Measurements from ENCODE around the gene KCNIP1.

DNA sequence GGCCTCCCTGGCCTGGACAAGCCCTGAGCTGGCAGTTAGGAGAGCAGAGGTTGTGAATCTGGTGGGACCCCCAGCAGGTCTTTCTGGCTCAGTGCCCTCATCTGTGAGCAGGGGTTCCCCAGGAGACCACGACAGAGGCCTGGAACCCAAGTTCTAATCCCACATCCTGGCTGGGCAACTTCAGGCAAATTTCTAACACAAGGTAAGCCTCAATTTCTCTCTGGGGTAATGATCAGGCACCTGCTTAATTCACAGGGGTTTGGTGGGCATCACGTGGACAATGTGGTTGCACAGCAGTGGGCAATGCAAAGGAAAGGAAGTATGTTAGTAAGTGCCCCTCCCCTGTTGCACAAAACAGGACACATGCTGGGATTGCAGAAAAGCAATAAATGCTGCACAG, 1.9 kb upstream of the KCNIP1 start:
- TF ChIP-seq, protein P1, sequence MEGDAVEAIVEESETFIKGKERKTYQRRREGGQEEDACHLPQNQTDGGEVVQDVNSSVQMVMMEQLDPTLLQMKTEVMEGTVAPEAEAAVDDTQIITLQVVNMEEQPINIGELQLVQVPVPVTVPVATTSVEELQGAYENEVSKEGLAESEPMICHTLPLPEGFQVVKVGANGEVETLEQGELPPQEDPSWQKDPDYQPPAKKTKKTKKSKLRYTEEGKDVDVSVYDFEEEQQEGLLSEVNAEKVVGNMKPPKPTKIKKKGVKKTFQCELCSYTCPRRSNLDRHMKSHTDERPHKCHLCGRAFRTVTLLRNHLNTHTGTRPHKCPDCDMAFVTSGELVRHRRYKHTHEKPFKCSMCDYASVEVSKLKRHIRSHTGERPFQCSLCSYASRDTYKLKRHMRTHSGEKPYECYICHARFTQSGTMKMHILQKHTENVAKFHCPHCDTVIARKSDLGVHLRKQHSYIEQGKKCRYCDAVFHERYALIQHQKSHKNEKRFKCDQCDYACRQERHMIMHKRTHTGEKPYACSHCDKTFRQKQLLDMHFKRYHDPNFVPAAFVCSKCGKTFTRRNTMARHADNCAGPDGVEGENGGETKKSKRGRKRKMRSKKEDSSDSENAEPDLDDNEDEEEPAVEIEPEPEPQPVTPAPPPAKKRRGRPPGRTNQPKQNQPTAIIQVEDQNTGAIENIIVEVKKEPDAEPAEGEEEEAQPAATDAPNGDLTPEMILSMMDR (conservative IDR thresholded peaks at IDR 0.05; ENCODE audit: low read length) = no peak
- TF ChIP-seq EZH2phosphoT487 (IDR thresholded peaks at IDR 0.05; ENCODE audit: borderline replicate concordance) = no peak

All from Loucy (cell line).